Measurements from ENCODE around the gene PDZRN3.

- TF ChIP-seq EZH2 (IDR thresholded peaks at IDR 0.05; ENCODE audit: borderline replicate concordance) (no peak), CTCF (IDR thresholded peaks at IDR 0.05; ENCODE audit: poor library complexity) (no peak)
These were observed 47.0 kb downstream of the PDZRN3 start for GRCh38 chr3:73577704-73578103.
